ENCODE data around the gene WWOX. TPM values are rescaled to one million over a fixed set of nuclear protein-coding genes. Genes with fewer than 3 reads are reported as not detected.

Gene WWOX
- total and polyA plus RNA-seq, 2 experiments from 2014 or later, result 17.0 to 39.8 TPM

DNA sequence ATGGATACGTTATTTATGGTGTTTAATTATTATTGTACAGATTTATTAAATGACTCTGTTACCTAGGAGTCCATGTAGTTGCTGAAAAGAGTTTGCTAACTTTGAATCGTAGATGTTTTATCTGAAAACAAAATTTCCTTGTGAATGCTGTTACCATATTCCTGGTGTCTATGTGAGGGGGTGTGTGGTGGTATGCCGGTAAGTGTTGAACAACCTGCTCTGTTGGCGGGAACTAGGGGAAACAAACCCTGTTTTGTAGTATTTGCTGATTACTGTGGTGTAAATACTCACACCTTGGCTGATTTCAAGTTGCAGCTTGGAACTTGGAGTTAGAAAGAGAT lies 386.4 kb downstream of the WWOX start:
- no peaks in the 10 kb centered on the region for H3K4me1 ChIP-seq (ENCODE audit: insufficient read depth)
- H3K4me2 ChIP-seq, result no peak overlapping the region
- H3K9me2 ChIP-seq (replicated peaks; ENCODE audit: insufficient read depth), result no peaks in the 10 kb centered on the region
- WGBS (ENCODE audit: low lambda C conversion rate, missing lambda C conversion rate), result 86% methylated on average over 4 of the region's 4 CpGs
- TF ChIP-seq, protein P1, sequence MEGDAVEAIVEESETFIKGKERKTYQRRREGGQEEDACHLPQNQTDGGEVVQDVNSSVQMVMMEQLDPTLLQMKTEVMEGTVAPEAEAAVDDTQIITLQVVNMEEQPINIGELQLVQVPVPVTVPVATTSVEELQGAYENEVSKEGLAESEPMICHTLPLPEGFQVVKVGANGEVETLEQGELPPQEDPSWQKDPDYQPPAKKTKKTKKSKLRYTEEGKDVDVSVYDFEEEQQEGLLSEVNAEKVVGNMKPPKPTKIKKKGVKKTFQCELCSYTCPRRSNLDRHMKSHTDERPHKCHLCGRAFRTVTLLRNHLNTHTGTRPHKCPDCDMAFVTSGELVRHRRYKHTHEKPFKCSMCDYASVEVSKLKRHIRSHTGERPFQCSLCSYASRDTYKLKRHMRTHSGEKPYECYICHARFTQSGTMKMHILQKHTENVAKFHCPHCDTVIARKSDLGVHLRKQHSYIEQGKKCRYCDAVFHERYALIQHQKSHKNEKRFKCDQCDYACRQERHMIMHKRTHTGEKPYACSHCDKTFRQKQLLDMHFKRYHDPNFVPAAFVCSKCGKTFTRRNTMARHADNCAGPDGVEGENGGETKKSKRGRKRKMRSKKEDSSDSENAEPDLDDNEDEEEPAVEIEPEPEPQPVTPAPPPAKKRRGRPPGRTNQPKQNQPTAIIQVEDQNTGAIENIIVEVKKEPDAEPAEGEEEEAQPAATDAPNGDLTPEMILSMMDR (IDR thresholded peaks at IDR 0.05; ENCODE audit: poor library complexity), result no peak
- TF ChIP-seq EZH2phosphoT487 (IDR thresholded peaks at IDR 0.05; ENCODE audit: low read depth, severe bottlenecking, unreplicated experiment) (no peak), EZH2 (IDR thresholded peaks at IDR 0.05; ENCODE audit: borderline replicate concordance) (no peak)
- no peaks in the 10 kb centered on the region for H3K27me3 ChIP-seq
- no peak overlapping the region for H3K27ac ChIP-seq
- no peak overlapping the region for H3K4me3 ChIP-seq
- H3K9me3 ChIP-seq (ENCODE audit: low read depth), result no peaks in the 10 kb centered on the region
- H3K36me3 ChIP-seq (replicated peaks; ENCODE audit: insufficient read depth, low read depth), result no peaks in the 10 kb centered on the region
- H4K20me1 ChIP-seq (ENCODE audit: insufficient read depth, poor library complexity, severe bottlenecking), result no peaks in the 10 kb centered on the region
- H3K79me2 ChIP-seq, result no peaks in the 10 kb centered on the region
- no peak for DNase-seq (ENCODE audit: low spot score)
- H2AFZ ChIP-seq, result no peak overlapping the region

DNA sequence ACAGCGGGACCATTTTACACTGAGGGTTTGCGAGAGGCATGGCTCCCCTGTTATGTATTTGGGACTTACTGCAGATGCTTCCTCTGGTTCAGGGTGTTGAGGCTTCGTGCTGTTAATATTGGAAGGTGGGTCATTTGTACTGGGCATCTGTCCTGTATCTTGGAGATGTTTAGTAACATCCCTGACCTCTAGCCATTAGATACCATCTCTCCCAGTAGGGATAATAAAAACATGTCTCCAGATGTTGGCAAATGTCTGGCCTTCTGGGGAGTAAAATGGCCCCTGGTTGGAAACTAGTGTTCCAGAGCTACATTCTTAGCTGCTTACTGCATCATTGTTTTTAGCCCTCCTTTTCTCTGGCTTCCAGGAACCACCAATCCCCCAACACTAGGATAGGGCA lies 388.0 kb downstream of the WWOX start:
- no peak overlapping the region for H3K27ac ChIP-seq
- no peaks in the 10 kb centered on the region for H3K36me3 ChIP-seq (replicated peaks; ENCODE audit: insufficient read depth, low read depth)
- no peaks in the 10 kb centered on the region for H3K79me2 ChIP-seq
- no peak for DNase-seq (ENCODE audit: low spot score)
- 90% methylated on average over 3 of the region's 3 CpGs for WGBS (ENCODE audit: low lambda C conversion rate, missing lambda C conversion rate)
- no peak overlapping the region for H3K4me2 ChIP-seq
- no peaks in the 10 kb centered on the region for H3K27me3 ChIP-seq
- H4K20me1 ChIP-seq (ENCODE audit: insufficient read depth, poor library complexity, severe bottlenecking), result no peaks in the 10 kb centered on the region
- no peak overlapping the region for H3K4me3 ChIP-seq
- H3K4me1 ChIP-seq (ENCODE audit: insufficient read depth), result no peaks in the 10 kb centered on the region
- no peak overlapping the region for H2AFZ ChIP-seq
- TF ChIP-seq EZH2phosphoT487 (IDR thresholded peaks at IDR 0.05; ENCODE audit: low read depth, severe bottlenecking, unreplicated experiment) (no peak), EZH2 (IDR thresholded peaks at IDR 0.05; ENCODE audit: borderline replicate concordance) (no peak)
- H3K9me2 ChIP-seq (replicated peaks; ENCODE audit: insufficient read depth), result no peaks in the 10 kb centered on the region
- H3K9me3 ChIP-seq (ENCODE audit: low read depth), result no peaks in the 10 kb centered on the region

DNA sequence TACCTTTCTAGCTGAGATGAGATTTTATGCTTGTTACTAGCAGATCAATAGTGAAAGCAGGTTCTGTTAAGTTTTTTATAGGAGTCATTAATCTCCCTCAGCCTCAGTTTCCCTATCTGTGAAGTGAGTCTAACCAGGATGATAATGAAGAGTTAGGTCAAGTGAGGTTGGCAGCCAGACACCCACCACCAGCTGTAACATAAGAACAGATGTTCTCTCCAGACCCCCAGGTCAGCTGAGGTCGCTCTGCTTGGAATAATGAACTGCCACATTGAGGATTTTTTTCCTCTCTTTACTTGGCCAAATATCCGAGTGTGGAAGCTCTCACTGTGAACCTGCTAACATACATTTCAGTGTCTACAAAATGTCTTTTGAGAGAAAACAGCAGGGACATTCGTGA lies 389.6 kb downstream of the WWOX start:
- no peaks in the 10 kb centered on the region for H3K4me1 ChIP-seq (ENCODE audit: insufficient read depth)
- H3K36me3 ChIP-seq (replicated peaks; ENCODE audit: insufficient read depth, low read depth), result no peaks in the 10 kb centered on the region
- no peak for DNase-seq (ENCODE audit: low spot score)
- no peaks in the 10 kb centered on the region for H3K27me3 ChIP-seq
- no peaks in the 10 kb centered on the region for H3K79me2 ChIP-seq
- no peak overlapping the region for H2AFZ ChIP-seq
- TF ChIP-seq, protein P1 (IDR thresholded peaks at IDR 0.05; ENCODE audit: poor library complexity), result no peak
- TF ChIP-seq EZH2 (IDR thresholded peaks at IDR 0.05; ENCODE audit: borderline replicate concordance) (no peak), EZH2phosphoT487 (IDR thresholded peaks at IDR 0.05; ENCODE audit: low read depth, severe bottlenecking, unreplicated experiment) (no peak)
- 51% methylated on average over 3 of the region's 3 CpGs for WGBS (ENCODE audit: low lambda C conversion rate, missing lambda C conversion rate)
- H3K4me3 ChIP-seq, result no peak overlapping the region
- H3K4me2 ChIP-seq, result no peak overlapping the region
- no peaks in the 10 kb centered on the region for H3K9me2 ChIP-seq (replicated peaks; ENCODE audit: insufficient read depth)
- H3K9me3 ChIP-seq (ENCODE audit: low read depth), result no peaks in the 10 kb centered on the region
- H3K27ac ChIP-seq, result no peak overlapping the region
- no peaks in the 10 kb centered on the region for H4K20me1 ChIP-seq (ENCODE audit: insufficient read depth, poor library complexity, severe bottlenecking)

DNA sequence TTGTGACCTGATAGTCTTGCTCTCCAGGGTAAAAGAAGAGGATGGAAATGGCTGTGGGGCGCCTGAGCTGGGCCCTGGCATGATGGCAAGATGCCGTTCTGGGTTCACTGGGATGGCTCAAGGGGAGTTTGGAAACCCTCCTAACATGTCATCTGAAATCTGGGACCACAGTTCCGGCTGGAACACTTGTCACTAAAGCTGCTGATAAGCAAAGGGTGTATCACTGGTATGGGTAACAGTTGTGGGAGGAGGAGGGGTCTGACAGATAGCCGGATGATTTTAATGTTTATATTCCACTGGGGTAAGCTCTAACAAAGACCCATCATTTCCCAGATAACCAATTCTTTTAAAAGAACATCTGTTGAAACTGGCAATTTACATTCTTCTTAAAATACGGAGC lies 390.2 kb downstream of the WWOX start:
- Histone ChIP-seq H4K20me1 (ENCODE audit: insufficient read depth, poor library complexity, severe bottlenecking) (no peaks in the 10 kb centered on the region), H3K27ac (no peak overlapping the region), H2AFZ (no peak overlapping the region), H3K4me3 (no peak overlapping the region), H3K27me3 (no peaks in the 10 kb centered on the region), H3K79me2 (no peaks in the 10 kb centered on the region), H3K4me1 (ENCODE audit: insufficient read depth) (no peaks in the 10 kb centered on the region), H3K9me3 (ENCODE audit: low read depth) (no peaks in the 10 kb centered on the region), H3K4me2 (no peak overlapping the region), H3K36me3 (replicated peaks; ENCODE audit: insufficient read depth, low read depth) (no peaks in the 10 kb centered on the region), H3K9me2 (replicated peaks; ENCODE audit: insufficient read depth) (no peaks in the 10 kb centered on the region)
- WGBS (ENCODE audit: low lambda C conversion rate, missing lambda C conversion rate), result 73% methylated on average over 5 of the region's 5 CpGs
- no peak for DNase-seq (ENCODE audit: low spot score)
- TF ChIP-seq, protein P1 (IDR thresholded peaks at IDR 0.05; ENCODE audit: poor library complexity), result no peak
- TF ChIP-seq EZH2phosphoT487 (IDR thresholded peaks at IDR 0.05; ENCODE audit: low read depth, severe bottlenecking, unreplicated experiment) (no peak), EZH2 (IDR thresholded peaks at IDR 0.05; ENCODE audit: borderline replicate concordance) (no peak)

All from hepatocyte (in vitro differentiated cells).